Esophagus muscularis mucosa (tissue), 4 donors: Measurements from ENCODE around the gene PPP1R14C. TPM values are rescaled to one million over a fixed set of nuclear protein-coding genes. Genes with fewer than 3 reads are reported as not detected.
"Not testable (repeated sequence)": the region's sequence is repeated elsewhere in the genome, so short reads cannot be mapped to it uniquely, and the experiment has no call there.

Experiments used
- DNase-seq: peaks from one replicate; pipeline ENCODE4 v3.0.0-alpha.2; 2017; ENCODE audit errors: extremely low spot score
- H3K27ac ChIP-seq, 4 donors: fragments of 200-600 bp; sonication (generic); replicated peaks in 1 of 4; 1 replicate in 3 of 4; 2 replicates in 1 of 4; pipeline ENCODE4 v1.5.1; 2016 to 2019; ENCODE audit warnings: mild to moderate bottlenecking in 1 of 4
- H3K27me3 ChIP-seq, 4 donors: fragments of 200-600 bp; sonication (generic); one replicate each; pipeline versions ENCODE4 v1.5.1 to v1.6.0; 2016 to 2019
- H3K36me3 ChIP-seq, 4 donors: fragments of 200-600 bp; sonication (generic); one replicate each; pipeline ENCODE4 v1.5.1; 2016 to 2019
- H3K4me1 ChIP-seq, 4 donors: fragments of 200-600 bp; sonication (generic); one replicate each; pipeline ENCODE4 v1.5.1; 2016 to 2019
- H3K4me3 ChIP-seq, 4 donors: fragments of 200-600 bp; sonication (generic); 1 replicate in 2 of 4; 2 replicates in 2 of 4; pipeline ENCODE4 v1.5.1; 2016 to 2019; ENCODE audit warnings: mild to moderate bottlenecking in 4 of 4, moderate library complexity in 1 of 4
- H3K9me3 ChIP-seq, 4 donors: fragments of 200-600 bp; sonication (generic); 1 replicate in 3 of 4; 2 replicates in 1 of 4; pipeline ENCODE4 v1.5.1; 2016 to 2019
- EP300 ChIP-seq: sonication (generic); formaldehyde crosslinking; IDR thresholded peaks from one replicate; pipeline ENCODE4 v1.6.1; 2017; ENCODE audit warnings: antibody characterized with exemption
- POLR2A ChIP-seq: fragments of 450-650 bp; IDR thresholded peaks from one replicate; pipeline ENCODE4 v1.6.1; 2017; ENCODE audit warnings: antibody characterized with exemption, moderate library complexity, mild to moderate bottlenecking, low read depth
- POLR2AphosphoS5 ChIP-seq, 2 donors: sonication (generic); formaldehyde crosslinking; IDR thresholded peaks; one replicate each; pipeline ENCODE4 v1.6.1; 2017; ENCODE audit warnings: antibody characterized with exemption in 2 of 2
- WGBS: methylation state at CpG from one replicate; pipeline ENCODE4 v1.1.5; 2018; 5-methylcytosine and 5-hydroxymethylcytosine counted together
- intact Hi-C: fragments of 100-400 bp; cut with DNase I; formaldehyde crosslinking; loops from one replicate; pipeline ENCODE4 v1.15.1; 2023
- total RNA-seq, 4 donors: library from RNA; depleted of rRNA; stranded (reverse); fragments of >200 nt; gene quantifications; one replicate each; pipeline versions ENCODE4 v1.1.0 to v1.2.1, GENCODE V29; 2016
- TF ChIP-seq, protein P1 (sequence below), 3 experiments: fragments of 200-600 bp in 2 of 3; fragments of 450-650 bp in 1 of 3; sonication (generic) in 2 of 3; IDR thresholded peaks; one replicate each; pipeline ENCODE4 v1.5.1; 2017 to 2019; ENCODE audit warnings: antibody characterized with exemption in 3 of 3, mild to moderate bottlenecking in 2 of 3, moderate library complexity in 1 of 3

The PPP1R14C gene
- total RNA-seq, 4 donors from 2014 or later = 0.26 to 0.40 TPM; not detected in 2

DNA sequence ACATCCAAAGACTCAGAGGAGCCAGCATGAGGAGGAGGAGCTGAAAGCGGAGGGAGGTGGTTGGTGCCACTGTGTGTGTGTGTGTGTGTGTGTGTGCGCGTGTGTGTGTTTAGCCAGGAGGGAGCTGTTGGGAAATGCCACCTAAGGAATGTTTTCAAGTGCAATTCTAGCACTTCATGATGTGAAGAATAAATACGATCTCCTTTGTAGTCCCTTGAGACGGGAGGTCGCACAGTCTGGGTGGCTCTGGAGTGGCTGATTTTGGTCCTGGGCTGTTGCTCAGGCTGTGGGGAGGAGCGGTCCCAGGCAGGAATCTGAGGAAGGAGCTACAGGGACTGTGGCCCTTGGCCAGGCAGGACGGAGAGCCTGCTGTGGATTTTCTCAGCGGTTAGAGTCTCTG, 93.7 kb downstream of the PPP1R14C start:
- H3K36me3 ChIP-seq = no peaks in the 10 kb centered on the region

DNA sequence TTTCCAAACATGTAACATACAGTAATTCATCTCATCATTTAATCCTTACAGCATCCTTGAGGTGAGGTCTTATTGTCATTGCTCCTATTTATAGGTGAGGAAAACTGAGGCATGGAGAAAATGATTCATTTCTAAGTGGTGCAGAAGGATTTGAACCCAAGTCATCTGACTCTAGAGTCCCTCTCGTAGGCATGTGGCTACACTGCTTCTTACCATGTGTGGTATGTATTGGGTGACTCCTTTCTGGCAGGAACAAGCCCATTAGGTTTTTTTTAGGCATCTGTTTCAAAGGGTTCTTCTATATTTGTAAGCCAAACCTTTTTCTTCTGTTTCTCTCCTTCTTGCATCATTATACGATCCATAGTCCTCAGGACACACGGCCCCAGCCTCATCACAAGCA, 94.8 kb downstream of the PPP1R14C start:
- no peak overlapping the region for H3K27ac ChIP-seq
- no peaks in the 10 kb centered on the region for H3K27me3 ChIP-seq
- H3K9me3 ChIP-seq = no peaks in the 10 kb centered on the region
- peaks cover 0 to 14% (median 0%) of the 10 kb centered on the region in 4 donors for H3K4me1 ChIP-seq
- TF ChIP-seq EP300 = no peak
- TF ChIP-seq, protein P1, sequence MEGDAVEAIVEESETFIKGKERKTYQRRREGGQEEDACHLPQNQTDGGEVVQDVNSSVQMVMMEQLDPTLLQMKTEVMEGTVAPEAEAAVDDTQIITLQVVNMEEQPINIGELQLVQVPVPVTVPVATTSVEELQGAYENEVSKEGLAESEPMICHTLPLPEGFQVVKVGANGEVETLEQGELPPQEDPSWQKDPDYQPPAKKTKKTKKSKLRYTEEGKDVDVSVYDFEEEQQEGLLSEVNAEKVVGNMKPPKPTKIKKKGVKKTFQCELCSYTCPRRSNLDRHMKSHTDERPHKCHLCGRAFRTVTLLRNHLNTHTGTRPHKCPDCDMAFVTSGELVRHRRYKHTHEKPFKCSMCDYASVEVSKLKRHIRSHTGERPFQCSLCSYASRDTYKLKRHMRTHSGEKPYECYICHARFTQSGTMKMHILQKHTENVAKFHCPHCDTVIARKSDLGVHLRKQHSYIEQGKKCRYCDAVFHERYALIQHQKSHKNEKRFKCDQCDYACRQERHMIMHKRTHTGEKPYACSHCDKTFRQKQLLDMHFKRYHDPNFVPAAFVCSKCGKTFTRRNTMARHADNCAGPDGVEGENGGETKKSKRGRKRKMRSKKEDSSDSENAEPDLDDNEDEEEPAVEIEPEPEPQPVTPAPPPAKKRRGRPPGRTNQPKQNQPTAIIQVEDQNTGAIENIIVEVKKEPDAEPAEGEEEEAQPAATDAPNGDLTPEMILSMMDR (IDR thresholded peaks at IDR 0.05) = no peak
- TF ChIP-seq POLR2AphosphoS5 (IDR thresholded peaks at IDR 0.05) = no peak
- TF ChIP-seq POLR2A = no peak
- 86% methylated on average over 3 of the region's 3 CpGs for WGBS
- no peak overlapping the region for H3K4me3 ChIP-seq
- intact Hi-C loops = no loop called here
- no peaks in the 10 kb centered on the region for H3K36me3 ChIP-seq
- DNase-seq = no peak

More for the DNA sequence above, 93.7 kb downstream of the PPP1R14C start:
- WGBS = 76% methylated on average over 9 of the region's 9 CpGs
- peaks cover 0 to 14% (median 0%) of the 10 kb centered on the region in 4 donors for H3K4me1 ChIP-seq
- no peaks in the 10 kb centered on the region for H3K9me3 ChIP-seq
- DNase-seq = no peak
- no peaks in the 10 kb centered on the region for H3K27me3 ChIP-seq
- H3K4me3 ChIP-seq = no peak overlapping the region
- intact Hi-C loops = no loop called here
- TF ChIP-seq, protein P1 (IDR thresholded peaks at IDR 0.05) = no peak
- TF ChIP-seq EP300 = no peak
- no peak for TF ChIP-seq POLR2A
- no peak for TF ChIP-seq POLR2AphosphoS5 (IDR thresholded peaks at IDR 0.05)
- no peak overlapping the region for H3K27ac ChIP-seq

DNA sequence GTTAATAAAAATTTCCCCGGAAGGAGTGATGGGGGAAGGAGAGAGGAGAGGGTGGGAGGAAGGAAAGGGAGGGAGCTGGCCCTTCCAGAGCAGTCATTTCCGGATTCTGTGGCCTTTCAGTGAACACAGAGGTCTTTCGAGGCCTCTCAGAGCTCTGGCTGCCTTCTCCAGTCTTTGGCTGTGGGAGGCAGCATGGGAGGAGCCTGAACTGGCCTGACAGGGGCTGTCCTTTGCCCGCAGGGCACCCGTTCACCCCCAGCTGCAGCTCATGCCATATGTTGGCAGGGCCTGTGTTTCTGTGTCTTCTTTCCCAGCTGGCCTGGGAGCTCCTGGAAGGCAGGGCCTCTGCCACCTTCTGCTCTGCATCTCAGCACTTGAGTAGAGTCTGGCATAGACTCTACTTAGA, 95.5 kb downstream of the PPP1R14C start:
- intact Hi-C loops = no loop called here
- peaks cover 0 to 14% (median 0%) of the 10 kb centered on the region in 4 donors for H3K4me1 ChIP-seq
- WGBS = 64% methylated on average over 4 of the region's 5 CpGs
- no peaks in the 10 kb centered on the region for H3K27me3 ChIP-seq
- H3K9me3 ChIP-seq = no peaks in the 10 kb centered on the region
- no peak overlapping the region for H3K4me3 ChIP-seq
- no peaks in the 10 kb centered on the region for H3K36me3 ChIP-seq
- DNase-seq = no peak
- TF ChIP-seq EP300 = no peak
- TF ChIP-seq, protein P1 (IDR thresholded peaks at IDR 0.05) = no peak
- TF ChIP-seq POLR2AphosphoS5 (IDR thresholded peaks at IDR 0.05) = no peak
- no peak for TF ChIP-seq POLR2A
- H3K27ac ChIP-seq = no peak overlapping the region

DNA sequence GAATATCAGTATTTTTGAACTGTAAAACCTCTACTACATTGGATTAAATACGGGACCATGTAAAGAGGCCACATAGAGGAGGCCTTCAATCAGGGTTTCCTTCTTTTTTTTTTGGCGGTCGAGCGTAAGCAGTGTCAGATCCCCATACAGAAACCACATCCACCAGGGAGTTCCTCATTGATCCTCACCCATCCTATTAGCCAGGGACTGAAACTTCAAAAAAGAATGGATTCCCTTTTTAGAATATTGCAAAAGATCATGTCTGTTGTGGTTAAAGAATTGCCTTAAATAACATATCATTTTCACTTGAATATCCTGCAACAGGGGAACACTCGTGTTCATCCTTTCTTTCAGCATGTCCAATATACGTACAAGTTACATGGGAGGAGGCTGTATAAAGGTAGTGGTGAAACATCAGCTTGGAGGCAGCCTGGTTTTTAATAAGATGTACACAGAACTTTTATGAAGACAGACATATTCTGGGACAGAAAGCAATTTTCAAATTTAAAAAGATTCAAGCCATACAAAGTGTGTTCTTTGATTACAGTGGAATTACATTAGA, 96.1 kb downstream of the PPP1R14C start:
- no peak for DNase-seq
- no peak overlapping the region for H3K27ac ChIP-seq
- peaks cover 0 to 14% (median 0%) of the 10 kb centered on the region in 4 donors for H3K4me1 ChIP-seq
- H3K36me3 ChIP-seq = no peaks in the 10 kb centered on the region
- 83% methylated on average over 6 of the region's 6 CpGs for WGBS
- TF ChIP-seq POLR2A (no peak), POLR2AphosphoS5 (IDR thresholded peaks at IDR 0.05) (no peak), EP300 (no peak)
- TF ChIP-seq, protein P1 (IDR thresholded peaks at IDR 0.05) = no peak
- intact Hi-C loops = no loop called here
- H3K9me3 ChIP-seq = no peaks in the 10 kb centered on the region
- no peak overlapping the region for H3K4me3 ChIP-seq
- H3K27me3 ChIP-seq = no peaks in the 10 kb centered on the region

DNA sequence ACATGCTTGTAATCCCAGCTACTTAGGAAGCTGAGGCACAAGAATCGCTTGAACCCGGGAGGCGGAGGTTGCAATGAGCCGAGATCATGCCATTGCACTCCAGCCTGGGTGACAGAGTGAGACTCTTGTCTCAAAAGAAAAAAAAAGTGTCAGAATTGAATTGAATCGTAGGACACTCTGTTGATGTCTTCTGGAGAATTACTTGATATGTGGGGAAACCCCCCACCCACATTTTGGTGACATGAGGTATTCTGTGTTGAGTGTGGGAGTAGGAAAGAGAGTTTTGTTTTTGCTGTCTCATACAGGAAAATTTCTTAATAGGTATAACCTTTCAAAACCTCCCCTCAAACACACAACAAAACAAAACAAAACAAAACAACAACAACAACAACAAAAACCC, 98.9 kb downstream of the PPP1R14C start:
- H3K9me3 ChIP-seq, intact Hi-C loops, DNase-seq, H3K4me1 ChIP-seq, H3K4me3 ChIP-seq, H3K27ac ChIP-seq, H3K36me3 ChIP-seq, H3K27me3 ChIP-seq: not testable (repeated sequence)
- WGBS = 95% methylated on average over 5 of the region's 5 CpGs
